GM12801 (cell line): ENCODE measurements around the gene GJA3.

Experiments
- TF ChIP-seq, protein P1 (sequence below): IDR thresholded peaks from one replicate; pipeline ENCODE4 v1.5.1; 2011; ENCODE audit warnings: control low read depth; ENCODE audit not compliant: insufficient read length; ENCODE audit errors: extremely low read depth

GJA3 gene

GRCh38 chr13:20151612-20152011 lies 9.2 kb downstream of the GJA3 start:
- TF ChIP-seq, protein P1, sequence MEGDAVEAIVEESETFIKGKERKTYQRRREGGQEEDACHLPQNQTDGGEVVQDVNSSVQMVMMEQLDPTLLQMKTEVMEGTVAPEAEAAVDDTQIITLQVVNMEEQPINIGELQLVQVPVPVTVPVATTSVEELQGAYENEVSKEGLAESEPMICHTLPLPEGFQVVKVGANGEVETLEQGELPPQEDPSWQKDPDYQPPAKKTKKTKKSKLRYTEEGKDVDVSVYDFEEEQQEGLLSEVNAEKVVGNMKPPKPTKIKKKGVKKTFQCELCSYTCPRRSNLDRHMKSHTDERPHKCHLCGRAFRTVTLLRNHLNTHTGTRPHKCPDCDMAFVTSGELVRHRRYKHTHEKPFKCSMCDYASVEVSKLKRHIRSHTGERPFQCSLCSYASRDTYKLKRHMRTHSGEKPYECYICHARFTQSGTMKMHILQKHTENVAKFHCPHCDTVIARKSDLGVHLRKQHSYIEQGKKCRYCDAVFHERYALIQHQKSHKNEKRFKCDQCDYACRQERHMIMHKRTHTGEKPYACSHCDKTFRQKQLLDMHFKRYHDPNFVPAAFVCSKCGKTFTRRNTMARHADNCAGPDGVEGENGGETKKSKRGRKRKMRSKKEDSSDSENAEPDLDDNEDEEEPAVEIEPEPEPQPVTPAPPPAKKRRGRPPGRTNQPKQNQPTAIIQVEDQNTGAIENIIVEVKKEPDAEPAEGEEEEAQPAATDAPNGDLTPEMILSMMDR: no peak

DNA sequence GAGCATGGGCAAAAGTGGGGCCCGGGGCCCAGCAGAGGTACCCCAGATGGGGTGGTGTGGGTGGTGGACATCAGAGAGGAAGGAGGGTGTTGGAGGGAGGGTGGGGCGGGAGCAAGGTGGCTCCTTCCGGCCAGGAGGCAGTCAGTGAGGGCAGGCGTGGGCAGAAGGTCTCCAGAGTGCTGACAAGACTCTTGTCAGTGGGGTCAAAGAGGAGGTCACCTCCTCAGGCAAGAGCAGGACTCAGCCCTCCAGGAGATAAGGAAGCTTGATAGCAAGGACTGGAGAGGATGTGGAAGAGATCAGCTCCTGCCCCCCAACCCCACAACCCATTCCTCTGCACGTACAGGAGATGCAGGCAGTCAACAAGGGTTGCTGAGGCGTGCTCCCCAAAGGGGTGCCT lies 9.8 kb downstream of the GJA3 start:
- TF ChIP-seq, protein P1: no peak

DNA sequence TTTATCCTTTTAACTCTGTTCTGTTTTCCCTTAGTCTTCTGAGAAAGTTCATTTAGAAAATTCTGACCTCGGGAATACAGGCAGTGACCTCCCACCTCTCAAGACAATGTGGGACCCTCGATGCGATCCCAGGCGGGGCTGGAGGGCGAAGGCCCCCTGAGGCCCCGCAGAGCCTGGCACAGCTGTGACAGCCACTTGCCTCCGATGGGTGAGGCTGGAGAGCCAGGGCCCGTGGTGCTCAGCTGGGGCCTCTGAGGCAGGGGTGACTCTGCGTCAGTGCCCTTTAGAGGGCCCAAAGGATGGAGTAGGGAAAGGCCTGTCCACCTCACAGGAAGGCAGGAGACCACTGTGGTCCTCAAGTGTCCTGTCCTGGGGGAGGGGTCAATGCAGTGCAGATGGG lies 10.3 kb downstream of the GJA3 start:
- TF ChIP-seq, protein P1: no peak

GRCh38 chr13:20149762-20150161 lies 11.1 kb downstream of the GJA3 start:
- TF ChIP-seq, protein P1: no peak

DNA sequence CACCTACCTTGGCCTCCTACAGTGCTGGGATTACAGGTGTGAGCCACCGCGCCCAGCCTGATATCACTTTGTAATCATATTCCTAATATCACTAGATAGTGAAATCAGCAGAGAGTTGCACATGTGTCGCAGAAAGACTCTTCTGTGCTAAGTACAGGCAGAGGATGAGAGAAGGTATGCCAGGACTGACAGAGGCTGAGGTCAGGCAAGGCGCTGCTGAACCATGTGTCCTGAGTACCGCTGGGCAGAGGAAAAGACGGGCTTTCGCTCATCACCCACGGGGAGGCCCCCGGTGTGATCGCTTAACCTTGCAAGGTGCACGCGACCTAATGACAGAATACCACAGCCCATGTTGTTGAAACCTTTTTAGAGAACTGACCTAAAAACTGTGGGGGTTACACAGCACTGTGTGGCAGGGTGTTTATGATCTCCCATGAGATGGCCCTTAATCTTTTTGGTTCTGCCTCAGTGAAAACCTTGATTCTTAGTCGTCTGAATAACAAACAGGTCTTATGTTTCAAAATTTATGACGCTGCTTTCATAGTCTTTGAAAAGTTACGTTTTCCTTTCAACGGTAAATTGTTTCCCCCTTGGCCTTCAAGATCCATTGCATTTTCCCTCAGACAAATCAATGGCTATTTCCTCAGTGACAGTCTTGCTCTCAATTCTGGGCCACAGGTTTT lies 12.2 kb downstream of the GJA3 start:
- TF ChIP-seq, protein P1: no peak

DNA sequence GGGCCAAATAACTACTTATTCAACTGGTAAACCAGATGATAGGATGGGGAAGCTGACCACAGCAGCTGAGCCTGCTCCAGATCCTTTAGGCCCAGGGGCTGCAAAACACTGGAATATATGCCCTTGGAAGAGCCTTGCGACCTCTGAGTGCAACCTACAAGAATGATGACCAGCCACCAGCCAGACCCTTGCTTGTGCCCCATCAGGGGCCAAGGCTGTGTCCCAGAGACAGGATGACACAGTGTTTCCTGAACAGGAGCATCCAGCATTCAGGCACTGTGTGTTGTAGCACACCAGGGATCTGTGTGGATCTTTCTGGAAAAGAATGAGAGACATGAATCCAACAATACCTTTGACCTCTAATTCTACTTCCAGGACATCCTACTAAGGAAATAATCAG lies 14.5 kb downstream of the GJA3 start:
- TF ChIP-seq, protein P1: no peak

DNA sequence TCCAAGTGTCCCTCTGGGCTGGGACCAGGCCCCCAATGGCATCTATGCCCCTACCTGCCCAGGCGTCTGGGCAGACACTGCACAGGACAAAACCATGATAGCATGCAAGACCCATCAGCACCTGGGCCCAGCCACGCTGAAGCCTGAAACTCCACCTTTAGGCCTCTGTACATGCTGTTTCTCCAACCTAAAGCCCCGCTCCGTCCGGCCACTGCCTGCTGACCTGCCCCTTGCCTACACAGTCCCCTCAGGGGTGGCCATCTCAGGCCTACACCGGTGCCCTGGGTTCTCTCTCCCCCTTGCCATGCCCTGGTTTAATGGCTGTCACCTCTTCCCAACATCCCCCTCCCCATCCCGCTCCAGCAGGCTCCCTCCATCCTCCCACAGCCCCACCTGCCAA lies 15.3 kb downstream of the GJA3 start:
- TF ChIP-seq, protein P1: no peak
